MCF 10A (cell line): Measurements from ENCODE around the gene TAOK1. TPM values are rescaled to one million over a fixed set of nuclear protein-coding genes. Genes with fewer than 3 reads are reported as not detected.

Source experiments
- BruUV-seq: library from RNA; stranded (reverse); fragments of 400-500 nt; replicated peaks from 2 replicates; lab custom pipeline; 2021; lab: Mats Ljungman, UMichigan
- CTCF ChIA-PET: fragments of 300-600 bp; sonication (Branson Sonifier 250); formaldehyde crosslinking; extraction: SDS; loops from one replicate; lab custom pipeline; 2021; ENCODE audit warnings: antibody characterized with exemption, inconsistent platforms; lab: Yijun Ruan, JAX
- POLR2A ChIA-PET: fragments of 300-600, 350-650 bp; sonication (Branson Sonifier 250); formaldehyde crosslinking; extraction: SDS; loops from one replicate; lab custom pipeline; 2020; ENCODE audit warnings: antibody characterized with exemption, inconsistent platforms; lab: Yijun Ruan, JAX
- DNase-seq: peaks from one replicate; pipeline ENCODE4 v3.0.0-alpha.2; 2018; ENCODE audit not compliant: unreplicated experiment
- H3K27ac Mint-ChIP-seq: one replicate; pipeline ENCODE4 v1.8.0; 2022; ENCODE audit warnings: mild to moderate bottlenecking, low read depth, mixed read lengths; ENCODE audit not compliant: unreplicated experiment
- H3K27me3 Mint-ChIP-seq: one replicate; pipeline ENCODE4 v1.8.0; 2022; ENCODE audit warnings: mixed read lengths; ENCODE audit not compliant: insufficient read depth, unreplicated experiment
- H3K36me3 Mint-ChIP-seq: one replicate; pipeline ENCODE4 v1.8.0; 2022; ENCODE audit warnings: mild to moderate bottlenecking, moderate library complexity, mixed read lengths; ENCODE audit not compliant: insufficient read depth, unreplicated experiment
- H3K4me1 Mint-ChIP-seq: one replicate; pipeline ENCODE4 v1.8.0; 2022; ENCODE audit warnings: mixed read lengths; ENCODE audit not compliant: insufficient read depth, unreplicated experiment
- H3K4me3 Mint-ChIP-seq: one replicate; pipeline ENCODE4 v1.8.0; 2022; ENCODE audit warnings: mild to moderate bottlenecking, moderate library complexity, mixed read lengths; ENCODE audit not compliant: unreplicated experiment
- H3K9me3 Mint-ChIP-seq: one replicate; pipeline ENCODE4 v1.8.0; 2022; ENCODE audit warnings: mixed read lengths; ENCODE audit not compliant: unreplicated experiment
- intact Hi-C: fragments of 100-400 bp; cut with micrococcal nuclease; formaldehyde crosslinking; loops from 2 replicates; pipeline ENCODE4 v1.14.1; 2022
- total RNA-seq: library from RNA; stranded (reverse); gene quantifications from 2 replicates; pipeline ENCODE4 v1.2.3, GENCODE V29; 2022
- TF ChIP-seq, protein P1 (sequence below): fragments of 200-600 bp; IDR thresholded peaks from one replicate; pipeline ENCODE4 v1.8.0; 2022; ENCODE audit warnings: antibody characterized with exemption, mild to moderate bottlenecking; ENCODE audit not compliant: unreplicated experiment

The TAOK1 gene
- total RNA-seq, 1 experiment from 2014 or later, result 68.7 TPM

DNA sequence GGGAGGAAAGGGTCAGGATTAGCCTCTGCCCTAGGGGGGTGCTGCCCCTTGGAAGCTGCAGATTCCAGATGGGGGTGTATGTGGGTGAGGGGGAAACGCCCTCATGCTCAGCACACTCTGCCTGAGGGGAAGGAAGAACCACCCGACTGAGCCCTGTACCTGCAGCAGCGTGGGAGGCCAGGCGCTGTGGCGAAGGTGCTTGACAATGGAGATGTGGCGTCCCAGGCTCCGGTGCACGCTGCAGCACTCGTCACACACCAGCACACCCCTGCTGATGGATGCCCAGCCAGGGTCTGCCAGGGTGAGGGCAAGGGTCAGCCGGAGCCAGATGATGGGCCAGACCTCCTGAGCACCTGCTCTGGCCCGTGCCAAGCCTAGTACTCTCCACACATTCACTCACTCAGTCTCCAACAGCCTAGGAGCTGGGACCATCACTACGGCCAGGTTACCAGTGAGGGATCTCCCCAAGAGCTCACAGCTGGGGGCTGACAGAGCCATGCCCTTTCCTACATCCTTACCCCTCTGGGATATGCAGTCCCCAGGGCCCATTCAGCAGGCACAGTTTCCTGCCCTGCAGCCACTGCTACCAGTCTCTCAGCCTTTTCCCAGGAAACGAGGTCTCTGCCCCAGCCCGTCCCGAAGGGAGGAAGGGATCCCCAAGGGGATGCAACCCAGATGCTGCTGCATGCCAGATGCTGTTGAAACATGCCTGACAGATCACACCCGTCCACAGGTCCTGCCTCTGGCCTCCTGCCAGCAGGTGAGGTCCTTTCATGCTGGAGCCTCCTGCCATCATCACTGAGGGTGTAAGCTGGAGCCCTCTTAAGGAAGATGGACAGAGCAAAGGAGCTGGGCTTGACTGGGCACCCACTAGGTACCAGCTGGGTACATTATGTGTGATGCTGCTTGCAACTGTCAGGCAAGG, 193.4 kb downstream of the TAOK1 start:
- ChIA-PET POLR2A (interaction anchor here (1.1 to 4.4 kb wide), 4 partner anchors 8 to 347 kb away, joined by 4 to 81 read pairs (median 7); partner anchors contain the start of genes ANKRD13B and SSH2), CTCF (interaction anchor here (0.6 to 6.8 kb wide), 7 partner anchors 8 to 436 kb away, joined by 3 to 89 read pairs (median 4); partner anchors contain the start of genes ABHD15, ANKRD13B and TP53I13)
- no TSS peak for BruUV-seq
- peaks cover 32% of the 10 kb centered on the region for H3K36me3 Mint-ChIP-seq
- no peaks in the 10 kb centered on the region for H3K9me3 Mint-ChIP-seq
- no peak overlapping the region for H3K4me3 Mint-ChIP-seq
- no peaks in the 10 kb centered on the region for H3K27me3 Mint-ChIP-seq
- peak; percentile 83 for DNase-seq
- H3K4me1 Mint-ChIP-seq, result peaks cover 40% of the 10 kb centered on the region
- peak overlapping the region; percentile 84 for H3K27ac Mint-ChIP-seq
- TF ChIP-seq, protein P1, sequence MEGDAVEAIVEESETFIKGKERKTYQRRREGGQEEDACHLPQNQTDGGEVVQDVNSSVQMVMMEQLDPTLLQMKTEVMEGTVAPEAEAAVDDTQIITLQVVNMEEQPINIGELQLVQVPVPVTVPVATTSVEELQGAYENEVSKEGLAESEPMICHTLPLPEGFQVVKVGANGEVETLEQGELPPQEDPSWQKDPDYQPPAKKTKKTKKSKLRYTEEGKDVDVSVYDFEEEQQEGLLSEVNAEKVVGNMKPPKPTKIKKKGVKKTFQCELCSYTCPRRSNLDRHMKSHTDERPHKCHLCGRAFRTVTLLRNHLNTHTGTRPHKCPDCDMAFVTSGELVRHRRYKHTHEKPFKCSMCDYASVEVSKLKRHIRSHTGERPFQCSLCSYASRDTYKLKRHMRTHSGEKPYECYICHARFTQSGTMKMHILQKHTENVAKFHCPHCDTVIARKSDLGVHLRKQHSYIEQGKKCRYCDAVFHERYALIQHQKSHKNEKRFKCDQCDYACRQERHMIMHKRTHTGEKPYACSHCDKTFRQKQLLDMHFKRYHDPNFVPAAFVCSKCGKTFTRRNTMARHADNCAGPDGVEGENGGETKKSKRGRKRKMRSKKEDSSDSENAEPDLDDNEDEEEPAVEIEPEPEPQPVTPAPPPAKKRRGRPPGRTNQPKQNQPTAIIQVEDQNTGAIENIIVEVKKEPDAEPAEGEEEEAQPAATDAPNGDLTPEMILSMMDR, result no peak
- intact Hi-C loops, result loop anchor here (5.0 kb wide), 1 partner anchor 509 kb away; no protein-coding TSS in a partner anchor

DNA sequence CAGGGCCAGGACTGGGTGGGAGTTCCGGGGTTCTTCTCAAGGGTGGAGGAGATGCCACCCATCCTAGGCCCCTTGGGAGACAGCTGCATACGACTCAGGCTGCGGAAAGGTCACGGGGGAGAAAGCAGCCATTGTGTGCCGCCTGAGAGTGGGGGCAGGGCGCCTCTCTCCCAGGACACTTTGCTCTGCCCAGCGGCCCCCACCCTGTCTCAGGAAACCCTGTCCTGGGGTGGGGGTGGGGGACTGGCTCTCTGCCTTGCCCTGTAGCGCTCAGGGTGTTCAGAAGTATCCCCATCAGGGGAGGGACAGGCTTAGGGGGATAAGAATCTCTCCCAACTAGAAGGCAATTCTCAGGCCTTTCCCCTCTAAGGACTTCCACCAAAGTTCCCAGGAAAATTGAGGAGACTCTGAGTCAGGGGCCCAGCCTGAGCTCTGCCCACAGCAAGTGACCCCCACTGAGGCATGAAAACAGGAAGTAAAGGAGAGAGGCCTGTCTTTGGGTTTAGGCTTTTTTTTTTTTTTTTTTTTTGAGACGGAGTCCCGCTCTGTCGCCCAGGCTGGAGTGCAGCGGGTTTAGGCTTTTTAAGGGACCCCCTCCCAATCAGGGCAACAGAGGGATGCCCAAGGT, 194.4 kb downstream of the TAOK1 start:
- Mint-ChIP-seq H3K27me3 (no peaks in the 10 kb centered on the region), H3K9me3 (no peaks in the 10 kb centered on the region), H3K4me3 (no peak overlapping the region), H3K27ac (peak overlapping the region; percentile 84), H3K36me3 (peaks cover 24% of the 10 kb centered on the region), H3K4me1 (peaks cover 40% of the 10 kb centered on the region)
- intact Hi-C loops, result loop anchor here (5.0 kb wide), 1 partner anchor 508 kb away; no protein-coding TSS in a partner anchor
- BruUV-seq, result no TSS peak
- TF ChIP-seq, protein P1, result no peak
- POLR2A ChIA-PET, result interaction anchor here (1.1 to 4.4 kb wide), 3 partner anchors 7 to 17 kb away, joined by 4 to 81 read pairs (median 6); partner anchors contain the start of gene ANKRD13B
- DNase-seq, result no peak
- CTCF ChIA-PET, result interaction anchor here (0.6 to 6.8 kb wide), 5 partner anchors 7 to 437 kb away, joined by 3 to 89 read pairs (median 4); partner anchors contain the start of genes ABHD15, ANKRD13B and TP53I13

DNA sequence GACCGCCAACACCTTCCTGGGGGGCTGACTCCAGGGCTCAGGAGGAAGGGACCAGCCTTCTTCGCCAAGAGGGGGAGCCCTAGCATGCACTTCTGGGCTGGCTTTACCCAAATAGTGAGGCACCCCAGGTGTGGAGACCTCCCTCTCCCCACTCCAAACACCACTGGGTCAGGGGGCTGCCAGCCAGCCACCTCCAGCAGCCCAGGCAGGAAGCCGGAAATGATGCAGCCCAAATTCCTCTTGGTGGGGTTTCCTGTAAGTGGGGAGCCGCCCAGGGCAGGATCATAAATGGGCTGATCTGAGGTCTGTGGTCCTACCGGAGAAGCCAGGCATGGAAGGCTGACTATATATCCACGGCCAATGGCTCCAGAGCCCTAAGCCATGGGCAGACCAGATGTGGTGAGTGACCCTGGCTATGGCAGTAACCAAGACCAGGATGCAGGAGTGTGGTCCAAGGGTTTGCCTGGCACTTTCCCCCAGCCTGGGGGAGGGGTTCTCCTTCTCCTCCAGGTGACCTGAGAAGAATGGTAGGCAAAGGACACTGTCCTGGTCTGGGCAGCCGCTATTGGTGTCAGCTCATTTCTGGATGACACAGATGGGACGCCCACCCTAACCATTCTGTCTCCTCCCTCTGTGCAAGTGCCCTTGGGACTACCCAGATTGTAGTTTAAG, 195.1 kb downstream of the TAOK1 start:
- BruUV-seq, result no TSS peak
- TF ChIP-seq, protein P1, result no peak
- Mint-ChIP-seq H3K27ac (no peak overlapping the region), H3K36me3 (peaks cover 23% of the 10 kb centered on the region), H3K27me3 (no peaks in the 10 kb centered on the region), H3K4me3 (no peak overlapping the region), H3K9me3 (no peaks in the 10 kb centered on the region), H3K4me1 (peaks cover 42% of the 10 kb centered on the region)
- ChIA-PET CTCF (interaction anchor here (0.6 to 1.6 kb wide), 2 partner anchors 11 to 227 kb away, joined by 3 to 5 read pairs; no protein-coding TSS in a partner anchor), POLR2A (interaction anchor here (0.7 to 1.4 kb wide), 2 partner anchors 16 to 100 kb away, joined by 3 to 4 read pairs; no protein-coding TSS in a partner anchor)
- intact Hi-C loops, result no loop called here
- DNase-seq, result no peak
